ENCODE results near the gene CACNA1B.

The CACNA1B gene

GRCh38 chr9:138020120-138020794, 142.7 kb downstream of the CACNA1B start:
- DNase-seq, result no peak

- no peak for DNase-seq
Observed at GRCh38 chr9:138020795-138021182, 143.2 kb downstream of the CACNA1B start.

GRCh38 chr9:138021251-138022056, 143.9 kb downstream of the CACNA1B start:
- DNase-seq, result no peak

- peak; percentile 57 for DNase-seq
Observed at GRCh38 chr9:138022121-138022741, 144.6 kb downstream of the CACNA1B start.

- DNase-seq, result no peak
Observed at GRCh38 chr9:138022756-138023393, 145.3 kb downstream of the CACNA1B start.

- DNase-seq, result no peak
Observed at GRCh38 chr9:138023394-138024124, 146.0 kb downstream of the CACNA1B start.

- DNase-seq, result no peak
Observed at GRCh38 chr9:138024131-138024530, 146.5 kb downstream of the CACNA1B start.

- DNase-seq, result no peak
Observed at GRCh38 chr9:138024831-138025291, 147.3 kb downstream of the CACNA1B start.

- DNase-seq, result no peak
Observed at GRCh38 chr9:138025417-138025816, 147.8 kb downstream of the CACNA1B start.

- DNase-seq, result no peak
Observed at GRCh38 chr9:138025908-138026307, 148.3 kb downstream of the CACNA1B start.

- no peak for DNase-seq
Observed at GRCh38 chr9:138028596-138028995, 151.0 kb downstream of the CACNA1B start.

GRCh38 chr9:138031186-138031585, 153.6 kb downstream of the CACNA1B start:
- no peak for DNase-seq

GRCh38 chr9:138033950-138034349, 156.4 kb downstream of the CACNA1B start:
- DNase-seq, result no peak

- no peak for DNase-seq
Observed at GRCh38 chr9:138037140-138037539, 159.6 kb downstream of the CACNA1B start.

GRCh38 chr9:138038244-138038671, 160.7 kb downstream of the CACNA1B start:
- no peak for DNase-seq

- DNase-seq, result no peak
Observed at GRCh38 chr9:138040446-138041430, 163.2 kb downstream of the CACNA1B start.

- no peak for DNase-seq
Observed at GRCh38 chr9:138042146-138042545, 164.6 kb downstream of the CACNA1B start.

GRCh38 chr9:138042640-138043039, 165.1 kb downstream of the CACNA1B start:
- DNase-seq, result no peak

GRCh38 chr9:138043061-138043410, 165.5 kb downstream of the CACNA1B start:
- DNase-seq, result no peak

GRCh38 chr9:138043411-138044345, 166.1 kb downstream of the CACNA1B start:
- DNase-seq, result no peak
